Measurements from ENCODE around the gene PRB4. TPM values are rescaled to one million over a fixed set of nuclear protein-coding genes. Genes with fewer than 3 reads are reported as not detected.

Gene PRB4
- total RNA-seq, 4 donors from 2014 or later = not detected

DNA sequence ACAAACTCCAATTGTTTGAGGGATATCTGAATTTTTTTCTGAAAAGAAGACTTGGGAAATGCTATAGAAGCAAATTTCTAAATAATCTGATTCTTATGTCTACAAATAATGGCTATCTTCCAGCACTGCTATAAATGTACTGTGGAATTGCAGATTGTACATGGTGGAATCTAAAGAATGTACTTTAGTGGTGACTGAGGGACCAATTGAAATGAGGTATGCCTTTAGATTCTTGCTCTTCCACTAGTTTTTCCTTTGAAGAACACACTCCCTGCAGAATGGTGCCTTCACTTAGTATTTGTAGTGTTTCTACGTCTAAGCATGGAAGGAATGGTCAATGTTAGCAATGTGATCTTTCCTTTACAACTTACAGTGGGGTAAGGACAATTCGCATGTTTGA lies 11.7 kb upstream of the PRB4 start:
- 50 to 73% methylated on average over 2 of the region's 2 CpGs for WGBS, 2 donors
- no peak for TF ChIP-seq POLR2A (IDR thresholded peaks at IDR 0.05)
- TF ChIP-seq, protein P1, sequence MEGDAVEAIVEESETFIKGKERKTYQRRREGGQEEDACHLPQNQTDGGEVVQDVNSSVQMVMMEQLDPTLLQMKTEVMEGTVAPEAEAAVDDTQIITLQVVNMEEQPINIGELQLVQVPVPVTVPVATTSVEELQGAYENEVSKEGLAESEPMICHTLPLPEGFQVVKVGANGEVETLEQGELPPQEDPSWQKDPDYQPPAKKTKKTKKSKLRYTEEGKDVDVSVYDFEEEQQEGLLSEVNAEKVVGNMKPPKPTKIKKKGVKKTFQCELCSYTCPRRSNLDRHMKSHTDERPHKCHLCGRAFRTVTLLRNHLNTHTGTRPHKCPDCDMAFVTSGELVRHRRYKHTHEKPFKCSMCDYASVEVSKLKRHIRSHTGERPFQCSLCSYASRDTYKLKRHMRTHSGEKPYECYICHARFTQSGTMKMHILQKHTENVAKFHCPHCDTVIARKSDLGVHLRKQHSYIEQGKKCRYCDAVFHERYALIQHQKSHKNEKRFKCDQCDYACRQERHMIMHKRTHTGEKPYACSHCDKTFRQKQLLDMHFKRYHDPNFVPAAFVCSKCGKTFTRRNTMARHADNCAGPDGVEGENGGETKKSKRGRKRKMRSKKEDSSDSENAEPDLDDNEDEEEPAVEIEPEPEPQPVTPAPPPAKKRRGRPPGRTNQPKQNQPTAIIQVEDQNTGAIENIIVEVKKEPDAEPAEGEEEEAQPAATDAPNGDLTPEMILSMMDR (IDR thresholded peaks at IDR 0.05) = no peak

DNA sequence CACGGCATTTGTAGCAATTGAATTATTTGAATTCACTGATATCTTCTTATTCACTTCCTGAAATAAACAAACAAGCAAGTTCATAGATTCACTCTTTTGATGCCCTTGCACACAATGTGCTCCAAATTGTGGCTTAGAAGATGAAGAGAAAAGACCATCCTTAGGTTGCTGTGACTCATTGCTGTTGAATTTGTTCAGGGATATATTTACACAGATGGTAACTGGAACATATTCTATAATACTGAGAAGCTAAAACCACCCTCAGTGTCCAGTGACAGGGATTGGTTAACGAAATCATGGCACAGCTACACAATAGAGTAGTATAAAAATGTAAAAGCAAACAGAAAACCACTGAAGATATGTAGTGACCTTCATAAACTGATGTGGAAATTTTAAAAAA lies 3.1 kb downstream of the PRB4 start:
- WGBS, 2 donors = 78 to 85% methylated on average over 2 of the region's 2 CpGs
- TF ChIP-seq POLR2A (IDR thresholded peaks at IDR 0.05) = no peak
- TF ChIP-seq, protein P1 (IDR thresholded peaks at IDR 0.05) = no peak
- H3K4me3 ChIP-seq (ENCODE audit: low read depth, poor library complexity, severe bottlenecking) = no peak overlapping the region
- no peak for DNase-seq (ENCODE audit: low spot score in 2 of 2)
- intact Hi-C loops (cut with DNase I; ENCODE audit: low total_unique reads) = no loop called here

More for the DNA sequence above, 11.7 kb upstream of the PRB4 start:
- no peak overlapping the region for H3K4me3 ChIP-seq (ENCODE audit: low read depth, poor library complexity, severe bottlenecking)
- intact Hi-C loops (cut with DNase I; ENCODE audit: low total_unique reads) = no loop called here
- DNase-seq (ENCODE audit: low spot score in 2 of 2) = no peak

DNA sequence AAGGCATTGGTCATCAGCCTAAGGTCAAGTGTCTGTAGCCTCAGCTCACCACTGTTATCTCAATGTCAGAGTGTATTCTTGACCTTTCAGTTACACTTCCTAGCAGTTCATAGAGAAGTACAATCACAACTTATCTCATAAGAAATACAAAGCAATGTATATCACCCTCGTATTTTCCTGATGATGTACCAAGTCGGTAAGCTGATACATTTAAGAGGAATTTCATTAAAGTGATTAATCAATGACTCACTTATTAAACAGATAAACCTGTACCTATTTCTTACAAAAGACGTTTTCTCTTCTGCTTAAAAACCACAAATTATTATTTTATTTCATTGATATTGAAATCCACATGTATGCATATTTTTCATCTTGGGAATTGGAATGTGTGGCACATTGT lies 36.8 kb downstream of the PRB4 start:
- DNase-seq (ENCODE audit: low spot score in 2 of 2) = no peak
- intact Hi-C loops (cut with DNase I; ENCODE audit: low total_unique reads) = no loop called here
- TF ChIP-seq POLR2A (IDR thresholded peaks at IDR 0.05) = no peak
- TF ChIP-seq, protein P1 (IDR thresholded peaks at IDR 0.05) = no peak
- H3K4me3 ChIP-seq (ENCODE audit: low read depth, poor library complexity, severe bottlenecking) = no peak overlapping the region
- 81% methylated on average over 3 of the region's 3 CpGs for WGBS, 2 donors

DNA sequence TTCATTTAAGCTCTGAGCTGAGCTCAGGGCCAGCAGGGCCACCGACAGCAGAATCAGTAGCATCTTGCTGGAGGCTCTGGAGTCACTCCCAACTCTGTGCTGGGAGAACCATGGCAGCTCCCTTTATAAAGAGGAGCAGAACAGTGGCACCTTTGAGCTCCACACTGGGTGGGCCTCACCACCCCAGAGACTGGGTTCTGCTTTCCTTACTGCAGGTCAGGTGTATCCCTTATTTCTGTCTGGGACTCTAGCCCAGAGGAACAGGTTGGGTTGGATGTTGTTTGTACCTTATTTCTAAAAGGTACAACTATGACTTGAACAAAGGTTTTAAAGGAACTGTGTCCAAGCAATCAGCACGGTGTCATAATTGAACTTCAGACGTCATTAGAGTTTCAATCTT lies 40.6 kb downstream of the PRB4 start, which contains the start of gene PRB3:
Gene PRB3, minus strand, starts transcription at position 101 of the 400 bp plus-strand sequence. Its CDS starts 38 bp downstream, at position 63.
- DNase-seq (ENCODE audit: low spot score in 2 of 2) = no peak
- 79 to 88% methylated on average over 3 of the region's 3 CpGs for WGBS, 2 donors
- H3K4me3 ChIP-seq (ENCODE audit: low read depth, poor library complexity, severe bottlenecking) = no peak within 1 kb of the TSS
- intact Hi-C loops (cut with DNase I; ENCODE audit: low total_unique reads) = no loop called here
- TF ChIP-seq, protein P1 (IDR thresholded peaks at IDR 0.05) = no peak
- TF ChIP-seq POLR2A (IDR thresholded peaks at IDR 0.05) = no peak

DNA sequence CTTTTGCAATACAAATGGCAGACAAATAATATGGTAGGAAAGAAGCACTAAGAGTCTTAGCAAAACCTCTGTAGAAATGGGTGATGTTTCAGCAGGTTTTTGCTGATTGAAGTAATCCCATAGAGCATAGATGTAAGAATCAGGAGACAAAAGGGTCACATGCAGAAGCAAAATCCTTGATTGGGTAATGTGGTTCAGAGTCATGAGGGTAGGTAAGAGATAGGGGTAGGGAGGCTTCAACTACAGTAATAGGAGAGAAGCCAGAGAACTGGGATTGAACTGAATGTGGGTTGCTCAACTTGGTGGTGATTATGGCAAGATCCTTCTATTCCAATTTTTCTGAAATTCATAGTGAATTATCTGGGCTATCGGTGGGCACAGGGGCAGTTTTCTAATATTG lies 45.7 kb downstream of the PRB4 start:
- DNase-seq (ENCODE audit: low spot score in 2 of 2) = no peak
- TF ChIP-seq POLR2A (IDR thresholded peaks at IDR 0.05) = no peak
- TF ChIP-seq, protein P1 (IDR thresholded peaks at IDR 0.05) = no peak
- no peak overlapping the region for H3K4me3 ChIP-seq (ENCODE audit: low read depth, poor library complexity, severe bottlenecking)
- intact Hi-C loops (cut with DNase I; ENCODE audit: low total_unique reads) = no loop called here
- WGBS, 2 donors = 91 to 94% methylated on average over 1 of the region's 1 CpG

Other genes with a start within 250 kb of the PRB4 start
- 1 to 10 TPM in 1 of 4 donors, under 1 TPM in 2, not detected in 1; 0.57 to 1.1 (median 0.68) TPM for gene TAS2R46, start 248.1 kb downstream of the PRB4 start, total RNA-seq
- 1 to 10 TPM in 2 of 4 donors, not detected in 2; 1.0 to 1.5 TPM for gene TAS2R43, start 218.1 kb downstream of the PRB4 start, total RNA-seq
- gene TAS2R30, start 175.8 kb downstream of the PRB4 start, total RNA-seq = 1 to 10 TPM; 1.8 to 3.2 (median 2.2) TPM
- gene SMIM10L1, start 139.2 kb downstream of the PRB4 start, total RNA-seq = 1 to 10 TPM; 1.9 to 3.5 (median 2.9) TPM
- gene TAS2R42, start 123.5 kb downstream of the PRB4 start, total RNA-seq = not detected
- under 1 TPM in 1 of 4 donors, not detected in 3; 0.76 TPM for gene PRB3, start 40.7 kb downstream of the PRB4 start, total RNA-seq
- under 1 TPM in 2 of 4 donors, not detected in 2; 0.39 TPM for gene PRB2, start 85.1 kb upstream of the PRB4 start, total RNA-seq

Measured in lower leg skin (tissue), 4 donors.